GM12878 (cell line): ENCODE data around the gene BICDL2. TPM values are rescaled to one million over a fixed set of nuclear protein-coding genes. Genes with fewer than 3 reads are reported as not detected.

Source experiments
- ASH2L ChIP-seq: fragments of 300-600, 200-600 bp; sonication (generic); IDR thresholded peaks from 2 replicates; pipeline ENCODE4 v1.6.1; 2017; ENCODE audit warnings: low read depth, mild to moderate bottlenecking, borderline replicate concordance
- ATF7 ChIP-seq: fragments of 450-650 bp; IDR thresholded peaks from 2 replicates; pipeline ENCODE4 v1.6.1; 2016; ENCODE audit warnings: low read depth, mild to moderate bottlenecking
- BHLHE40 ChIP-seq, 2 experiments: fragments of 450-650 bp in 1 of 2; IDR thresholded peaks; 2 replicates each; pipeline ENCODE4 v1.6.1; 2011 to 2017; ENCODE audit warnings: low read depth in 2 of 2, borderline replicate concordance in 1 of 2, improper control_type of control experiment in 1 of 2, low read length in 1 of 2, mild to moderate bottlenecking in 1 of 2
- BMI1 ChIP-seq: fragments of 450-650 bp; IDR thresholded peaks from 2 replicates; pipeline ENCODE4 v1.6.1; 2016; ENCODE audit warnings: mild to moderate bottlenecking, moderate library complexity, borderline replicate concordance
- CHD2 ChIP-seq: IDR thresholded peaks from 2 replicates; pipeline ENCODE4 v1.6.1; 2011; ENCODE audit warnings: low read depth, low read length, improper control_type of control experiment, borderline replicate concordance
- CHD4 ChIP-seq: fragments of 200-600 bp; sonication (generic); IDR thresholded peaks from 2 replicates; pipeline ENCODE4 v1.6.1; 2016; ENCODE audit warnings: mild to moderate bottlenecking
- CREB1 ChIP-seq: IDR thresholded peaks from 2 replicates; pipeline ENCODE4 v1.6.1; 2012; ENCODE audit warnings: low read depth, mild to moderate bottlenecking, inconsistent platforms
- CREM ChIP-seq: IDR thresholded peaks from 2 replicates; pipeline ENCODE4 v1.6.1; 2014; ENCODE audit warnings: antibody characterized with exemption, low read depth
- EGR1 ChIP-seq, 2 experiments: IDR thresholded peaks; 1 replicate in 1 of 2; 2 replicates in 1 of 2; pipeline ENCODE4 v1.6.1; 2011 to 2012; ENCODE audit warnings: low read depth in 2 of 2, low read length in 2 of 2, borderline replicate concordance in 1 of 2, mild to moderate bottlenecking in 1 of 2, moderate library complexity in 1 of 2
- GATAD2B ChIP-seq: fragments of 450-650 bp; conservative IDR thresholded peaks from 2 replicates; pipeline ENCODE4 v1.6.1; 2017; ENCODE audit warnings: low read depth, mild to moderate bottlenecking, moderate library complexity
- HCFC1 ChIP-seq: fragments of 150-350 bp; IDR thresholded peaks from 2 replicates; pipeline ENCODE4 v1.6.1; 2014; ENCODE audit warnings: low read length
- IKZF1 ChIP-seq: fragments of 450-650 bp; conservative IDR thresholded peaks from 2 replicates; pipeline ENCODE4 v1.6.1; 2017; ENCODE audit warnings: antibody characterized with exemption, mild to moderate bottlenecking
- IRF4 ChIP-seq: IDR thresholded peaks from 2 replicates; pipeline ENCODE4 v1.6.1; 2011; ENCODE audit warnings: low read depth, low read length
- MEF2B ChIP-seq: fragments of 450-650 bp; IDR thresholded peaks from 2 replicates; pipeline ENCODE4 v1.6.1; 2018; ENCODE audit warnings: mild to moderate bottlenecking, moderate library complexity; ENCODE audit not compliant: partially characterized antibody, poor library complexity, severe bottlenecking
- NFIC ChIP-seq: IDR thresholded peaks from 2 replicates; pipeline ENCODE4 v1.6.1; 2012; ENCODE audit warnings: low read depth, mild to moderate bottlenecking, inconsistent platforms, low read length, moderate library complexity
- NR2C1 ChIP-seq: fragments of 450-650 bp; IDR thresholded peaks from 2 replicates; pipeline ENCODE4 v1.6.1; 2017; ENCODE audit warnings: antibody characterized with exemption, mild to moderate bottlenecking, moderate library complexity
- NRF1 ChIP-seq: conservative IDR thresholded peaks from 2 replicates; pipeline ENCODE4 v1.6.1; 2011; ENCODE audit warnings: mild to moderate bottlenecking, low read depth, low read length, improper control_type of control experiment
- POLR2AphosphoS5 ChIP-seq: IDR thresholded peaks from 2 replicates; pipeline ENCODE4 v1.6.1; 2011; ENCODE audit warnings: mild to moderate bottlenecking, low read length, inconsistent platforms
- RELA ChIP-seq: fragments of 450-650 bp; IDR thresholded peaks from 2 replicates; pipeline ENCODE4 v1.8.0; 2014; ENCODE audit warnings: borderline replicate concordance; ENCODE audit not compliant: partially characterized antibody
- SPI1 ChIP-seq: IDR thresholded peaks from 2 replicates; pipeline ENCODE4 v1.6.1; 2011; ENCODE audit warnings: low read depth, mild to moderate bottlenecking, low read length, moderate library complexity, borderline replicate concordance; ENCODE audit not compliant: insufficient read depth
- SUPT20H ChIP-seq: IDR thresholded peaks from 2 replicates; pipeline ENCODE4 v1.6.1; 2011; ENCODE audit warnings: low read depth, mild to moderate bottlenecking, low read length, moderate library complexity, borderline replicate concordance; ENCODE audit not compliant: control insufficient read depth
- ZBED1 ChIP-seq: IDR thresholded peaks from 2 replicates; pipeline ENCODE4 v1.6.1; 2016; ENCODE audit warnings: borderline replicate concordance
- ZBTB11 ChIP-seq: fragments of 450-650 bp; formaldehyde crosslinking; IDR thresholded peaks from 2 replicates; pipeline ENCODE4 v1.5.0; 2022; ENCODE audit warnings: mild to moderate bottlenecking, missing genetic modification characterization
- ZNF592 ChIP-seq: fragments of 450-650 bp; IDR thresholded peaks from 2 replicates; pipeline ENCODE4 v1.6.1; 2017; ENCODE audit warnings: mild to moderate bottlenecking, moderate library complexity
- ZZZ3 ChIP-seq: IDR thresholded peaks from 2 replicates; pipeline ENCODE4 v1.6.1; 2011; ENCODE audit warnings: low read depth; ENCODE audit not compliant: control insufficient read depth, insufficient read length
- polyA plus RNA-seq, 11 experiments: library from polyadenylated mRNA; depleted of rRNA in 4 of 11; unstranded in 6 of 11; stranded (reverse) in 5 of 11; fragments of >200 nt; fragmentation: Nextera tagmentation in 4 of 11; fragmentation: Illumina TruSeq in 1 of 11; extraction: Ambion mirVana in 4 of 11; extraction: Trizol in 1 of 11; gene quantifications; 1 replicate in 1 of 11; 2 replicates in 10 of 11; pipeline versions ENCODE4 v1.2.1 to v1.2.3, GENCODE V29; 2011 to 2016; ENCODE audit warnings: inconsistent platforms in 2 of 11, missing spikeins in 2 of 11, low read depth in 1 of 11
- total RNA-seq, 4 experiments: library from RNA; depleted of rRNA in 3 of 4; stranded (reverse); fragments of >200 nt in 3 of 4; fragmentation: Illumina TruSeq in 1 of 4; extraction: Trizol in 1 of 4; gene quantifications; 2 replicates each; pipeline versions ENCODE4 v1.2.1 to v1.2.3, GENCODE V29; 2013 to 2021

BICDL2 gene
- total and polyA plus RNA-seq, 10 of the 15 experiments (the other 5 are each of a cell fraction or from before 2014, with no cell fraction given), result not detected

- TF ChIP-seq NFIC, result no peak
- peak; percentile 74 for TF ChIP-seq CHD2
- TF ChIP-seq ZBTB11, result no peak
- peak; percentile 47; the same call in 1 of the 2 replicates for TF ChIP-seq IRF4
- no peak for TF ChIP-seq HCFC1
- no peak for TF ChIP-seq ZZZ3
- TF ChIP-seq IKZF1, result peak; percentile 93
- TF ChIP-seq EGR1 (IDR thresholded peaks at IDR 0.05; ENCODE audit: borderline replicate concordance in 1 of 2, low read depth in 2 of 2, low read length in 2 of 2), result no peak
- no peak for TF ChIP-seq NRF1
- TF ChIP-seq ZBED1, result no peak
- peak; percentile 68 for TF ChIP-seq CREB1
- TF ChIP-seq SPI1, result no peak
- TF ChIP-seq CREM, result peak; percentile 55; the same call in 1 of the 2 replicates
- TF ChIP-seq ATF7, result peak; percentile 98
- peak; percentile 93 for TF ChIP-seq RELA
- TF ChIP-seq ASH2L, result no peak
- peak; percentile 18 for TF ChIP-seq MEF2B
- TF ChIP-seq SUPT20H, result no peak
- TF ChIP-seq ZNF592, result 0 out of 2 replicates have a peak, but pooled peaks have one; percentile 10
- TF ChIP-seq BHLHE40 (IDR thresholded peaks at IDR 0.05; ENCODE audit: borderline replicate concordance in 1 of 2, low read depth in 2 of 2, low read length in 1 of 2), result peak in 1 of 2 experiments; percentile 24; a peak in 1 of 4 replicates
- no peak for TF ChIP-seq NR2C1
- TF ChIP-seq BMI1, result no peak
- peak; percentile 69 for TF ChIP-seq GATAD2B
- peak; percentile 57 for TF ChIP-seq POLR2AphosphoS5
- TF ChIP-seq CHD4, result no peak
Measured at GRCh38 chr16:3065069-3065741, 28.5 kb upstream of the BICDL2 start, which contains the start of gene IL32 (continued).
